Thymus (tissue), 11 donors: ENCODE measurements around the gene RNF220. TPM values are rescaled to one million over a fixed set of nuclear protein-coding genes. Genes with fewer than 3 reads are reported as not detected.

ENCODE experiments used
- DNase-seq, 9 donors: peaks; one replicate each; pipeline ENCODE4 v3.0.0-alpha.2; 2013; ENCODE audit warnings: low spot score in 9 of 9, low read depth in 6 of 9, missing footprints in 1 of 9
- H3K27ac ChIP-seq, 2 donors: one replicate each; pipeline ENCODE4 v1.5.1; 2013; ENCODE audit warnings: control low read depth in 1 of 2, low read depth in 1 of 2, low read length in 1 of 2, mild to moderate bottlenecking in 1 of 2, moderate library complexity in 1 of 2
- H3K27me3 ChIP-seq, 2 donors: one replicate each; pipeline ENCODE4 v1.5.1; 2013; ENCODE audit warnings: low read length in 1 of 2; ENCODE audit not compliant: control insufficient read depth in 2 of 2, insufficient read depth in 1 of 2
- H3K36me3 ChIP-seq, 2 donors: one replicate each; pipeline ENCODE4 v1.5.1; 2013; ENCODE audit warnings: low read length in 1 of 2, mild to moderate bottlenecking in 1 of 2, moderate library complexity in 1 of 2; ENCODE audit not compliant: control insufficient read depth in 2 of 2, insufficient read depth in 2 of 2
- H3K4me1 ChIP-seq, 2 donors: one replicate each; pipeline ENCODE4 v1.5.1; 2013; ENCODE audit warnings: low read length in 2 of 2; ENCODE audit not compliant: control insufficient read depth in 2 of 2, insufficient read depth in 2 of 2
- H3K4me3 ChIP-seq, 2 donors: one replicate each; pipeline ENCODE4 v1.5.1; 2013; ENCODE audit warnings: low read length in 2 of 2, control low read depth in 1 of 2, mild to moderate bottlenecking in 1 of 2
- H3K9me3 ChIP-seq, 2 donors: one replicate each; pipeline ENCODE4 v1.5.1; 2013; ENCODE audit warnings: low read length in 1 of 2, mild to moderate bottlenecking in 1 of 2; ENCODE audit not compliant: control insufficient read depth in 2 of 2, insufficient read depth in 1 of 2
- WGBS: extraction: QIAGEN DNeasy Blood & Tissue Kit; methylation state at CpG from one replicate; pipeline ENCODE4 v1.1.7; 2013; 5-methylcytosine and 5-hydroxymethylcytosine counted together
- polyA plus RNA-seq: library from polyadenylated mRNA; stranded (reverse); fragments of 200-250 nt; gene quantifications from one replicate; pipeline ENCODE4 v1.2.3, GENCODE V29; 2013
- total RNA-seq: library from RNA; stranded (reverse); fragments of 120-200 nt; gene quantifications from one replicate; pipeline ENCODE4 v1.2.4, GENCODE V29; 2013
- donor health status: healthy.

The RNF220 gene
- total and polyA plus RNA-seq, 2 donors = 66.3 to 70.0 TPM

DNA sequence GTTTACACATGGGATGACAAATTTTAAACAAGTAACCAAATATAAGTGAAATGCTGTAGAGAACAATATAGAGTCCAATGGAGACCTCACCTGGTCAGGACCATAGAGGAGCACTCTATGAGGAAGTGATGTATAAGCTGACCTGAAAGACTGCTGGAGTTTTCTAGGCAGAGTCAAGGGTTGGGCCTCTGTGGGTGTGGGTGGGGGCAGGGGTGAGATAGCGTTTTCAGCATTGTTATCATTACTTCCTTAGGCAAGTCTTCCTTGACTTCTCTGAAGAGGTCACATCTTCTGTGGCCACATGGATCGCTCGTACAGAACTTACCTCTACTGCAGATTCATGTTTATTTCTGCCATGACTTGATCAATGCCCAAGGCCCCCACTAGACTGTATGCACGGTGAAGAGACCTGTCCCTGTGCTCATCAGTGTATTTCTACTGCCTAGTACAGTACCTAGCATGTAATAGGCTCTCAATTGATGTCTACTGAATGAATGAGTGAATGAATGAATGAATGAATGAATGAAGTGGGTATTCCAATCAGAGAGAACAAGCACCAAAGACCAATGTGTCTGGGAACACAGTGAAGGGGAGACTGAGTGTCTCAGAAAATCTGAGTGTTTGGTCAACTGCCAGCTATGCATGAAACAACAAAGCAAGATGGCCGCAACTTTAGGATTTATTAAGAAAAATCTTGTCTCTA, 116.5 kb downstream of the RNF220 start:
- WGBS = 97% methylated on average over 5 of the region's 5 CpGs
- no peaks in the 10 kb centered on the region for H3K36me3 ChIP-seq
- H3K4me3 ChIP-seq = no peak overlapping the region
- H3K4me1 ChIP-seq = peaks cover 0 to 3% of the 10 kb centered on the region in 2 donors
- H3K27ac ChIP-seq = no peak overlapping the region
- no peak for DNase-seq
- H3K27me3 ChIP-seq = no peaks in the 10 kb centered on the region
- no peaks in the 10 kb centered on the region for H3K9me3 ChIP-seq

DNA sequence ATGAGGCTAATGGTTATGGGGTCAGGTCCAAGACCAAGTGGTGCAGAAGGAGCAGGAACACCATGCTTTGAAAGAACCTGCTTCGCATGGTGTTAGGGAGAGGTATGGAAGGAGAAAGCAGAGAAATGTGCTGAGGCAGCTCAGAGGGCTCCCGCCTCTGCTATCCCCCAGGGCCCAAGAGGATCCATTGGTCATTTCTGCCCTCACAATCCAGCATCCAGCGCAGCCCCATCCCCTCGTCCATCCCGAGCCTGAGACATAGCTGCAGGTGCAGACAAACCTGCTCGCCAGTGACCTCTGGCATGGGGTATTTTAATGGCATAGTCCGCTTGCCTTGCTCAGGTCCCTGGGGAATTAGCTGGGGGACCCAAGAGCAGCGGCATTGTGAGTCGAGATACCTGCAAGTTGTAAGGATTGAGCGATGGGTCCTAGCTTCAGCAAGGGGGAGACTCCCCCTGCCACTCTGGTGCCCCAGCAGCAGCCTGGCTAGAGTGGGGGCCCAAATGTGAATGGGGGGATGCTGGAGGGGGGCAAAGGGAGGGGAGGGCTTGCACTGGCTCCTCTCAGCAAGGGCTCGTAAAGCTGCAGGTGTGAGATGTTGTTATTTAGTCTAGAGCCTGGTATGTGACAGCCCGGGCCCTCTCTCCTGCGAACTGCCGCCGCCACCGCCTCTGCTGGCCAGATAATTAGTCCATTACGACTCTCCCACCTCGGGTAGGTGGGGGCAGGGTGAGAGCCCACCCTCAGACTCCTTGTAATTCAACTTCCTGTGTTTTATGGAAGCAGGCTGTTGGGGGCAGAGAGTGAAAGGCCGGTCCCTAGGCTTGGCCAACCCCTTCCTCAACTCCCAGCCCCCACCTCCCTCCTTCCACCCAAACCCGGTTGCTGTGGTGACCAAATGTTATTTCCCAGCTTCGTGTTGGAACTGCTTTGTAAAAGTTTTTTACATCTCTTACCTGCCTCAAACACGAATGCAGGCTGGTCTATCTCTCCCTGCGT, 118.8 kb downstream of the RNF220 start:
- Histone ChIP-seq H3K4me1 (peaks cover 0 to 3% of the 10 kb centered on the region in 2 donors), H3K27ac (no peak overlapping the region), H3K36me3 (no peaks in the 10 kb centered on the region), H3K9me3 (no peaks in the 10 kb centered on the region), H3K27me3 (no peaks in the 10 kb centered on the region), H3K4me3 (no peak overlapping the region)
- 87% methylated on average over 23 of the region's 23 CpGs for WGBS
- DNase-seq = no peak

DNA sequence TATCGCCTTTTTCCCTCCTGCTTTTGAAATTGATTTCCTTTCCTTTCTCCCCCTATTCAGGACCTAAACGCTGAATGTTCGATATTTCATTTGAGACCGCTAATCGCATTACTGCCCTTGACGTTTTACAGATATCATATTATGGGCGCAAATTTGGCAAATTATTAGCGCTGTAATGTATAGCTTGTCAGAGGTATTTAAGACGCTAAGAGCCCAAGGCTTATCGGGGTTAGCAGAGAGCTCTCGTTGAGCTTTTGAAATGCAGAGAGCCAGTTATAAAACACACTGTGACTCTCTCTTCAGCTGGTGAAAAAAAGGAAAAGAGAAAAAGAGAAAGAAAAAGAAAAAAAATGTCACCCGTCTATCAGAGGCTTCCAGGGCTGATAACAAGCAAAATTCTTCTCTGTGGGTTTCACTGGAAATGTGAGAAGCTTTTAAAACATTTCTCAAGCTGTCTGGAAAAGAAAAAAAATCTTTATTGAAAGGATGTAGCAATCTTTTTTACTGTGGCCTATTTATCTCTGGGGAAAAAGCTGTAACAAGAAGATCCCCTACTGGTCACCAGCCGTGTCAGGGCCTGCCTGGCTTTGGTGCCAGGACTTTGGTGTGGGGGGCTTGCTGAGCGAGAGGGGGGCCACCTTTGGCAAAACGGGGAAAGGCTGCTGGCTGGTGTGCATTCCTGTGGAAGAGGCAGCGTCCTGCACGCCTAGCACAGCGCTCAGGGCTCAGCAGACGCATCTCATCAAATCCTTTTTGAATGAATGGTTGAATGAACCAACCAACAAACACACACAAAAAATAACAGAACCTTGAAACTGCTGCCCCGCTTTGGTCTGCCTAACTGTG, 119.8 kb downstream of the RNF220 start:
- Histone ChIP-seq H3K36me3 (no peaks in the 10 kb centered on the region), H3K4me3 (no peak overlapping the region), H3K27ac (no peak overlapping the region), H3K27me3 (no peaks in the 10 kb centered on the region), H3K9me3 (no peaks in the 10 kb centered on the region), H3K4me1 (no peaks in the 10 kb centered on the region)
- WGBS = 92% methylated on average over 20 of the region's 20 CpGs
- DNase-seq = no peak

DNA sequence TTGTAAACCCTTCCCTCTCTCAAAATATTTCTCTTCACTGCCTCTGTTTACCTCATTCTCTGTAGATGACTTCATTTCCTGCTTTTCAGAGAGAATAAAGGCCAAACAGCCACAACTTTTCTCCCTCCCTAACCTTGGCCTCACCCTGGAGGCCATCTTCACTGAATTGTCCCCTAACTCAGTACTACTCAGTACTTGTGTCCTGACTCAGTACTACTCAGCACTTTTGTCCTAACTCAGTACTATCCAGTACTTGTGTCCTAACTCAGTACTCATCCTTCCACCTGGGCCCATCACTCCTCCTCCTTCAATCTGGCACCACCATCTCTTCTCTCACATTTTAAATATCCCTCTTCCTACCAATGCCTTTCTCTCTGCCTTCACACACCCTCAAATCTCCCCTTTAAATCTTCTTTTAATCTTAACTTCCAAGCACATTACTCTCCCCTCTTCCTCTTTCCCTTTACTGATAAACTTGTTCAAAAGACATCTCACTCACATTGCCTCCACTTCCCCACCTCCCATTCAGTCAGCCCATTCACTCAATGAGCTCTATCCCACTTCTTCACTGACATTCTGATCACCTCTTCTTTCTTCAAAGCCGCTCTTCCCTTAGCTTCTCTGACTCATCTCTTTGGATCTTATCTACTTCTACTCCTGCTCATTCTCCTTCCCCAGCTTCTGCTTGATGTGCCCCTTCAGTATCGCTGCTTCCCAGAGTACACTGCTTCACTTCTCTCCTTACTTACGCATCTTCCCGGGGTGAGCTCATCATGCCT, 121.4 kb downstream of the RNF220 start:
- 97% methylated on average over 4 of the region's 4 CpGs for WGBS
- Histone ChIP-seq H3K4me3 (no peak overlapping the region), H3K9me3 (no peaks in the 10 kb centered on the region), H3K27me3 (no peaks in the 10 kb centered on the region), H3K36me3 (no peaks in the 10 kb centered on the region), H3K4me1 (no peaks in the 10 kb centered on the region), H3K27ac (no peak overlapping the region)
- no peak for DNase-seq

GRCh38 chr1:44531785-44532566, 126.9 kb downstream of the RNF220 start:
- DNase-seq = no peak
- Histone ChIP-seq H3K4me1 (peaks cover 0 to 7% of the 10 kb centered on the region in 2 donors), H3K27ac (no peak overlapping the region), H3K9me3 (no peaks in the 10 kb centered on the region), H3K27me3 (no peaks in the 10 kb centered on the region), H3K36me3 (no peaks in the 10 kb centered on the region), H3K4me3 (no peak overlapping the region)
- 51% methylated on average over 4 of the region's 4 CpGs for WGBS

DNA sequence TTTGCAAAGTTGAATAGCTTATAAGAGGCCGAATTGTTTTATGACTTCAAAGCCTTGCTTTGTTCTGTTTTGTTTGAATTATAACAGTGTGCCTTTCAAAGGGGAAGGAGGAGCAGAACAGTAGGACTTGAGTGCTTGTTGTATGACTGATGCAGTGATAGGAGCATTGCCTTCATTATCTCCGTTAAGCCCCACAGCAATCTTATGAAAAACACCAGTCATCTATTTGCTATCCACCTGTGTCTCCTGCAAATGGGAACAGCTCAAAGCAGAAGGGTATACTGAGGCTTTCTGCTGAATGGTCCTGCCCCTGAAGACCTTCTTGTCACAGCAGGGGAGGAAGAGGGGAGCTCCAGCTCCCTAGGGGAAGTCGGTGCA, 127.5 kb downstream of the RNF220 start:
- Histone ChIP-seq H3K4me1 (peaks cover 0 to 7% of the 10 kb centered on the region in 2 donors), H3K4me3 (no peak overlapping the region), H3K27me3 (no peaks in the 10 kb centered on the region), H3K9me3 (no peaks in the 10 kb centered on the region), H3K36me3 (no peaks in the 10 kb centered on the region), H3K27ac (no peak overlapping the region)
- 49% methylated on average over 3 of the region's 3 CpGs for WGBS
- no peak for DNase-seq

DNA sequence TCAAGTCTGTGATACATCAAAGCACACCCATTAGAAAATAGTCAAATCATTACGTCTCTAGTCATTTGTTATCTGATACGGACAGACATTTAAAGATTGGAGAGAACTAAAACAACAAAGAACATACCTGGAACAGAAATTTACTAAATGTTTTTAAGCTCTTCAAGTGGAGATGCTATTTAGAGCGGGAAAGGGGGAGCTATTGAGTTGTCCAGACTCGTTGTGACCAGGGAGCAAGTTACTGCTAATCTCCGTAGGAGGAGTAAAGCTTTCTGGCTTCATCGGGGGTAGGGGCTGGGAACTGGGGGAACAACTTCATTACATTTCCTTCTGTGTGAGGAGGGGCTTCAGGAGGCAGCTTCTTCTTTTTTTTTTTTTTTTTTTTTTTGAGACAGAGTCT, 129.7 kb downstream of the RNF220 start:
- H3K27ac ChIP-seq = no peak overlapping the region
- 91% methylated on average over 6 of the region's 6 CpGs for WGBS
- H3K9me3 ChIP-seq = no peaks in the 10 kb centered on the region
- H3K27me3 ChIP-seq = no peaks in the 10 kb centered on the region
- no peaks in the 10 kb centered on the region for H3K36me3 ChIP-seq
- no peak overlapping the region for H3K4me3 ChIP-seq
- DNase-seq = no peak
- peaks cover 0 to 7% of the 10 kb centered on the region in 2 donors for H3K4me1 ChIP-seq
